GM06990 (cell line): ENCODE measurements around the gene PTPRO.

Experiments
- DNase-seq: peaks from one replicate; pipeline ENCODE4 v3.0.0-alpha.2; 2011; ENCODE audit not compliant: insufficient read length; ENCODE audit errors: extremely low read depth
- H3K27me3 ChIP-seq: replicated peaks from 2 replicates; pipeline ENCODE4 v1.6.0; 2011; ENCODE audit warnings: low read length; ENCODE audit not compliant: control insufficient read depth, insufficient read depth
- H3K36me3 ChIP-seq: 2 replicates; pipeline ENCODE4 v1.5.1; 2011; ENCODE audit warnings: low read length; ENCODE audit not compliant: control insufficient read depth, insufficient read depth
- H3K4me3 ChIP-seq: replicated peaks from 2 replicates; pipeline ENCODE4 v1.5.1; 2011; ENCODE audit warnings: low read depth, mild to moderate bottlenecking, control low read depth, low read length
- TF ChIP-seq, protein P1 (sequence below): IDR thresholded peaks from 2 replicates; pipeline ENCODE4 v1.5.1; 2011; ENCODE audit warnings: low read length, control low read depth, mild to moderate bottlenecking, inconsistent platforms; ENCODE audit not compliant: insufficient read depth, poor library complexity, severe bottlenecking

PTPRO gene

GRCh38 chr12:15599266-15600037 is 277.1 kb downstream of the PTPRO start:
- Histone ChIP-seq H3K36me3 (no peaks in the 10 kb centered on the region), H3K27me3 (no peaks in the 10 kb centered on the region; the same call in 1 of the 2 replicates), H3K4me3 (no peak overlapping the region)
- TF ChIP-seq, protein P1, sequence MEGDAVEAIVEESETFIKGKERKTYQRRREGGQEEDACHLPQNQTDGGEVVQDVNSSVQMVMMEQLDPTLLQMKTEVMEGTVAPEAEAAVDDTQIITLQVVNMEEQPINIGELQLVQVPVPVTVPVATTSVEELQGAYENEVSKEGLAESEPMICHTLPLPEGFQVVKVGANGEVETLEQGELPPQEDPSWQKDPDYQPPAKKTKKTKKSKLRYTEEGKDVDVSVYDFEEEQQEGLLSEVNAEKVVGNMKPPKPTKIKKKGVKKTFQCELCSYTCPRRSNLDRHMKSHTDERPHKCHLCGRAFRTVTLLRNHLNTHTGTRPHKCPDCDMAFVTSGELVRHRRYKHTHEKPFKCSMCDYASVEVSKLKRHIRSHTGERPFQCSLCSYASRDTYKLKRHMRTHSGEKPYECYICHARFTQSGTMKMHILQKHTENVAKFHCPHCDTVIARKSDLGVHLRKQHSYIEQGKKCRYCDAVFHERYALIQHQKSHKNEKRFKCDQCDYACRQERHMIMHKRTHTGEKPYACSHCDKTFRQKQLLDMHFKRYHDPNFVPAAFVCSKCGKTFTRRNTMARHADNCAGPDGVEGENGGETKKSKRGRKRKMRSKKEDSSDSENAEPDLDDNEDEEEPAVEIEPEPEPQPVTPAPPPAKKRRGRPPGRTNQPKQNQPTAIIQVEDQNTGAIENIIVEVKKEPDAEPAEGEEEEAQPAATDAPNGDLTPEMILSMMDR: no peak
- DNase-seq: no peak

GRCh38 chr12:15600223-15600935 is 278.1 kb downstream of the PTPRO start:
- Histone ChIP-seq H3K36me3 (no peaks in the 10 kb centered on the region), H3K27me3 (no peaks in the 10 kb centered on the region; the same call in 1 of the 2 replicates), H3K4me3 (no peak overlapping the region)
- TF ChIP-seq, protein P1: no peak
- no peak for DNase-seq

GRCh38 chr12:15601210-15601800 is 279.0 kb downstream of the PTPRO start:
- Histone ChIP-seq H3K4me3 (no peak overlapping the region), H3K36me3 (no peaks in the 10 kb centered on the region), H3K27me3 (no peaks in the 10 kb centered on the region)
- no peak for DNase-seq
- TF ChIP-seq, protein P1: no peak

DNA sequence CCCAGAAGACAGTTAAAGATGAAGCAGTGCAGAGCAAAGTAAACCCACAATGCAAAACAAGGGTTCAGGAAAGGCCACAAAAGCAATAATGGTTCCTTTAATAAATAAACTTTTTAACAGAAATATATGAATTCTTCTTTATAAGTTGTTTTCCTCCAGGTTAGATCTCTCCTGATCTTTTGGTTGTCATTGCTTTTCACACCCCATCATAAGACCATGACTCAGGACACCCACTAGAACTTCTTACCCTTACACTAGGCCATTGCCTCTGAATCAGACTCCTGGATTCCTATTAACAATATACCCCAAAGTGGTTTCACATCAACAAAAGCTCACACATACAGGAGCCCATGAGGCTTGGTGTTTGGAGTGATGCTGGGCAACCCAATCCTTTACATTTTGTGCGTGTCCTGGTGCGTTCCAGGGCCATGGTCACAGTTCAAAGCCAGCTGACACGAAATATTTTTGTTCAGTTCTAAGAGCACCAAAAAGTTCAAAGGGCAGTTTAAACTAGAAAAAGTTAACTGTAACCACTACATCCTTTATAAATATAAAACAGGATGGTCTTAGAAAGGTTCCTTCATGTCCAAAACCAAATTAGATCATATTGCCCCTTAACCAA is 279.9 kb downstream of the PTPRO start:
- no peaks in the 10 kb centered on the region for H3K27me3 ChIP-seq
- no peaks in the 10 kb centered on the region for H3K36me3 ChIP-seq
- H3K4me3 ChIP-seq: no peak overlapping the region
- TF ChIP-seq, protein P1: no peak
- no peak for DNase-seq

DNA sequence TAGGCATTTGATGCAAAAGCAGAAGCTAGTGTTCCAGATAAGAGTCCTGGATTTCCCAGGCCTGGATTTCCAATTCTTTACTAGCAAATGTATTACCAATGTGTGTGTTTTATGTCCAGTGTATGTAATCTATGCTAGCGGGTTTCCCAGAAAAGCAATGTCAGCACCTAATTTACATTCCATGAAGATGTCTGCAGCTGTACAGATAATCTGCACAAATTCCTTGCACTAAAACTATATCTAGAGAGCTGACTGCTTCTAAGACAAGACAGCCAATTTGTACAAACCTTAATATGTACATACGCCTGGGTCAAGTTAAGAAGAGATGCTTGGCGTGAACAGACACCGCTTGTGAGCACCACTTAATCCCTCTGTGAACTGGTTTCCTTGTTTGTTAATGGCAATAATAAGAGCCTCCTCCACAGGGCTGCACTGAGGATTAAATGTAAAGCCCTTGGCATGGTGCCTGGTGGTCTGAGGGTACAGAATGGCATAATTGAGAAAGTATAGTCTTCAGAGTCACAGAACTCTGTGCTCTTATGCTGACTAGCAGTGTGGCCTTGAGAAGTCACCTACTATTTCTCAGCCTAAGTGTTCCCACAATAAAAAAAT is 281.3 kb downstream of the PTPRO start:
- no peak for DNase-seq
- Histone ChIP-seq H3K27me3 (no peaks in the 10 kb centered on the region), H3K4me3 (no peak overlapping the region), H3K36me3 (no peaks in the 10 kb centered on the region)
- TF ChIP-seq, protein P1: no peak
